HG03159 (cell line): ENCODE results near the gene AP3S2.
"Not testable (repeated sequence)": the region's sequence is repeated elsewhere in the genome, so short reads cannot be mapped to it uniquely, and the experiment has no call there.

Experiments used
- ATAC-seq: cut with Tn5 transposase; IDR thresholded peaks from one replicate; pipeline ENCODE4 v1.9.1; 2021; ENCODE audit warnings: mild to moderate bottlenecking, moderate library complexity; ENCODE audit not compliant: unreplicated experiment

The AP3S2 gene

GRCh38 chr15:89836267-89837133, 57.3 kb downstream of the AP3S2 start:
- no peak for ATAC-seq

GRCh38 chr15:89835176-89835564, 58.6 kb downstream of the AP3S2 start:
- ATAC-seq = no peak

GRCh38 chr15:89834465-89835175, 59.2 kb downstream of the AP3S2 start:
- not testable (repeated sequence) for ATAC-seq

- no peak for ATAC-seq
Measured at GRCh38 chr15:89833966-89834365, 59.8 kb downstream of the AP3S2 start.

- ATAC-seq = no peak
Measured at GRCh38 chr15:89830639-89831038, 63.2 kb downstream of the AP3S2 start.

- ATAC-seq = no peak
Measured at GRCh38 chr15:89829616-89830440, 64.0 kb downstream of the AP3S2 start.

GRCh38 chr15:89829161-89829560, 64.6 kb downstream of the AP3S2 start:
- no peak for ATAC-seq

GRCh38 chr15:89828281-89829145, 65.3 kb downstream of the AP3S2 start:
- ATAC-seq = no peak

- no peak for ATAC-seq
Measured at GRCh38 chr15:89827829-89828228, 66.0 kb downstream of the AP3S2 start.

GRCh38 chr15:89826671-89827655, 66.8 kb downstream of the AP3S2 start:
- no peak for ATAC-seq

GRCh38 chr15:89825271-89825940, 68.4 kb downstream of the AP3S2 start:
- ATAC-seq = no peak

- ATAC-seq = no peak
Measured at GRCh38 chr15:89824607-89824867, 69.3 kb downstream of the AP3S2 start.

GRCh38 chr15:89823836-89824606, 69.8 kb downstream of the AP3S2 start:
- ATAC-seq = no peak

GRCh38 chr15:89822951-89823711, 70.7 kb downstream of the AP3S2 start:
- no peak for ATAC-seq

- no peak for ATAC-seq
Measured at GRCh38 chr15:89822611-89822950, 71.2 kb downstream of the AP3S2 start.

- no peak for ATAC-seq
Measured at GRCh38 chr15:89822026-89822425, 71.8 kb downstream of the AP3S2 start.
